Prostate gland (tissue), 2 donors: Measurements from ENCODE around the gene NELFB.

Experiments used
- CTCF ChIP-seq, 4 experiments: fragments of 200-600 bp in 2 of 4; fragments of 450-650 bp in 2 of 4; sonication (generic) in 2 of 4; IDR thresholded peaks; 1 replicate in 3 of 4; 2 replicates in 1 of 4; pipeline ENCODE4 v1.5.1; 2016 to 2019; ENCODE audit warnings: antibody characterized with exemption in 4 of 4, mild to moderate bottlenecking in 2 of 4, moderate library complexity in 2 of 4
- POLR2AphosphoS5 ChIP-seq: sonication (generic); formaldehyde crosslinking; IDR thresholded peaks from one replicate; pipeline ENCODE4 v1.6.1; 2017; ENCODE audit warnings: antibody characterized with exemption

DNA sequence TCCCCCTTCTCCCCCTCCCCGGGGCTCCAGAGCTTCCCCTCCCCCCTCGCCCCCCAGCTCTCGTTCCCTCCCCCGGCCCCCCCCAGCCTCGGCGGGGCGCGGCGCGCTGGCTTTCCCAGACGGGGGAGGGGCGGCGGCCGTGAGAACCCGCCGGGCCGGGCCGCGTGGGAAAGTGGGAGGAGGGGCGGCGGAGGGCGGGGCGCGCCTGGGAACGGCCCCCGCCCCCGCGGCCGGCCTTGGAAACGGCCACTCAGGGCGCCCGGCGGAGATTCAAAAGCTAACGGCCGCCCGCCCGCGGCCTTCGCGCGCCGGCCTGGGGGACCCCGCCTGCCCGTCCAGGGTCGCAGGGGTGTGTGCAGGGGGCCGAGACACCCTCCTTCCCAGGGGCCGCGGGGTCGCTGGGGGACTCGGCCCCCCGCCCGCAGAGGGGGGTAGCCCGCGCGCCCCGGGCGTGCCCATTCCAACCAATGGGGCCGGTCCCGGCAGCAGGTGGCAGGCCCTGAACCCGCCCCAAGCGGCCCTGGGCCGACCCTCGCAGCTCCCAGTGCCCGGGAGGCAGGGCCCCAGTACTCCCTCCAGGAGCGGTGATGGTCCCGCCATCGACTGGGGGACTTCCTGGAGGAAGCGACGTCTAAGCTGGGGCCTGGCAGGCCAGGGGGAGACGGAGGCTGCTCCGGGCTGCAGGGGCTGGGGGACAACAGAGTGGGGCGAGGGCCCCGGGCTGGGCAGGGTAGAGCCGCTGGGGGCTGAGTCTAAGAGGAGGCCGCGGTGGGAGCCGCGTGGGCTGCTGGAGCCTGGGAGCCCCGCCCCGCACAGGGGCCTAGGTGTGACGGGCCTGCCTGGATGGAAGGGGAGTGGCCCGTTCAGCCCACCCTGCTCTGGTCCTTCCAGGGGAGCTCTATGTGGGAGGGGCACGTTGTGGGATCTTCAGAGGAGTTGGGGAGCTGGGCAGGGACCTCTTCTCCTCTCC is 61.2 kb downstream of the NELFB start:
- TF ChIP-seq POLR2AphosphoS5 = no peak
- no peak for TF ChIP-seq CTCF (IDR thresholded peaks at IDR 0.05)
